Prostate gland (tissue), 2 donors: Measurements from ENCODE around the gene IFT74. TPM values are rescaled to one million over a fixed set of nuclear protein-coding genes. Genes with fewer than 3 reads are reported as not detected.

Source experiments
- DNase-seq: peaks from one replicate; pipeline ENCODE4 v3.0.0-alpha.2; 2019; ENCODE audit warnings: low spot score
- H3K27ac ChIP-seq, 2 donors: fragments of 200-600 bp; sonication (generic); 2 replicates each; pipeline ENCODE4 v1.5.1; 2017 to 2019
- H3K27me3 ChIP-seq: fragments of 200-600 bp; sonication (generic); replicated peaks from 2 replicates; pipeline ENCODE4 v1.5.1; 2019; ENCODE audit not compliant: insufficient read depth
- H3K36me3 ChIP-seq, 2 donors: fragments of 200-600 bp; sonication (generic); 1 replicate in 1 of 2; 2 replicates in 1 of 2; pipeline versions ENCODE4 v1.5.1 to v1.8.1; 2017 to 2019
- H3K4me1 ChIP-seq: fragments of 200-600 bp; sonication (generic); replicated peaks from 2 replicates; pipeline ENCODE4 v1.5.1; 2019
- H3K4me3 ChIP-seq, 2 donors: fragments of 200-600 bp; sonication (generic); 2 replicates each; pipeline ENCODE4 v1.5.1; 2017 to 2019
- H3K9me3 ChIP-seq: fragments of 200-600 bp; sonication (generic); 2 replicates; pipeline ENCODE4 v1.5.1; 2017
- POLR2A ChIP-seq: fragments of 450-650 bp; IDR thresholded peaks from one replicate; pipeline ENCODE4 v1.6.1; 2016; ENCODE audit warnings: antibody characterized with exemption, mild to moderate bottlenecking
- POLR2AphosphoS5 ChIP-seq: sonication (generic); formaldehyde crosslinking; IDR thresholded peaks from one replicate; pipeline ENCODE4 v1.6.1; 2017; ENCODE audit warnings: antibody characterized with exemption
- WGBS: methylation state at CpG from one replicate; pipeline ENCODE4 v1.1.5; 2018; 5-methylcytosine and 5-hydroxymethylcytosine counted together
- intact Hi-C: fragments of 100-400 bp; cut with DNase I; formaldehyde crosslinking; loops from one replicate; pipeline ENCODE4 v1.14.2; 2022
- total RNA-seq, 2 donors: library from RNA; depleted of rRNA; stranded (reverse); fragments of >200 nt; gene quantifications; one replicate each; pipeline ENCODE4 v1.1.0, GENCODE V29; 2016
- TF ChIP-seq, protein P1 (sequence below), 4 experiments: fragments of 200-600 bp in 2 of 4; fragments of 450-650 bp in 2 of 4; sonication (generic) in 2 of 4; IDR thresholded peaks; 1 replicate in 3 of 4; 2 replicates in 1 of 4; pipeline ENCODE4 v1.5.1; 2016 to 2019; ENCODE audit warnings: antibody characterized with exemption in 4 of 4, mild to moderate bottlenecking in 2 of 4, moderate library complexity in 2 of 4

The IFT74 gene
- total RNA-seq, 2 donors from 2014 or later: 15.1 to 16.5 TPM

DNA sequence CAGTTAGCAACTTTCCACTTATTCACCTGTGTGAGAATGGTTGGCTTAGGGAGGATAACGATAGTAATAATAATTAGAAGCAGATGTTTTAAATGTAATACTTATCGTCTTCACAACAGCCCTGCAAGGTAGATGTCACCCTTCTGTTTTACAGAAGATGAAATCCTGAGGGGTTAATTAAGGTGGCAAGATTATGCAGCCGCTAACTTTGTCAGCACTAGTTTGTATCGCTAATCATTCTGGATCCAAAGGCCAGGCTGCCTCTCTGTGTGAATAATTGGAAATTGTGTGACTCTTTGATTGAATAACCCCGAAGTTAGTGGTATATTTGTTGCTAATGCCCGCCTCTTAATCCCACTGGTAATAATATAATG, 635 bp downstream of the IFT74 start:
- WGBS: 17% methylated on average over 6 of the region's 6 CpGs
- H3K9me3 ChIP-seq: no peaks in the 10 kb centered on the region
- DNase-seq: no peak
- peak overlapping the region; percentile 81 to 87 for H3K27ac ChIP-seq
- H3K4me3 ChIP-seq: peak overlapping the region; percentile 46 to 54
- H3K36me3 ChIP-seq: no peaks in the 10 kb centered on the region
- intact Hi-C loops: loop anchor here (1.0 kb wide), 1 partner anchor 10 kb away; the partner anchor contains the start of gene PLAA
- H3K4me1 ChIP-seq: no peaks in the 10 kb centered on the region
- H3K27me3 ChIP-seq: no peaks in the 10 kb centered on the region
- TF ChIP-seq, protein P1, sequence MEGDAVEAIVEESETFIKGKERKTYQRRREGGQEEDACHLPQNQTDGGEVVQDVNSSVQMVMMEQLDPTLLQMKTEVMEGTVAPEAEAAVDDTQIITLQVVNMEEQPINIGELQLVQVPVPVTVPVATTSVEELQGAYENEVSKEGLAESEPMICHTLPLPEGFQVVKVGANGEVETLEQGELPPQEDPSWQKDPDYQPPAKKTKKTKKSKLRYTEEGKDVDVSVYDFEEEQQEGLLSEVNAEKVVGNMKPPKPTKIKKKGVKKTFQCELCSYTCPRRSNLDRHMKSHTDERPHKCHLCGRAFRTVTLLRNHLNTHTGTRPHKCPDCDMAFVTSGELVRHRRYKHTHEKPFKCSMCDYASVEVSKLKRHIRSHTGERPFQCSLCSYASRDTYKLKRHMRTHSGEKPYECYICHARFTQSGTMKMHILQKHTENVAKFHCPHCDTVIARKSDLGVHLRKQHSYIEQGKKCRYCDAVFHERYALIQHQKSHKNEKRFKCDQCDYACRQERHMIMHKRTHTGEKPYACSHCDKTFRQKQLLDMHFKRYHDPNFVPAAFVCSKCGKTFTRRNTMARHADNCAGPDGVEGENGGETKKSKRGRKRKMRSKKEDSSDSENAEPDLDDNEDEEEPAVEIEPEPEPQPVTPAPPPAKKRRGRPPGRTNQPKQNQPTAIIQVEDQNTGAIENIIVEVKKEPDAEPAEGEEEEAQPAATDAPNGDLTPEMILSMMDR (IDR thresholded peaks at IDR 0.05): no peak
- TF ChIP-seq POLR2AphosphoS5 (no peak), POLR2A (no peak)

DNA sequence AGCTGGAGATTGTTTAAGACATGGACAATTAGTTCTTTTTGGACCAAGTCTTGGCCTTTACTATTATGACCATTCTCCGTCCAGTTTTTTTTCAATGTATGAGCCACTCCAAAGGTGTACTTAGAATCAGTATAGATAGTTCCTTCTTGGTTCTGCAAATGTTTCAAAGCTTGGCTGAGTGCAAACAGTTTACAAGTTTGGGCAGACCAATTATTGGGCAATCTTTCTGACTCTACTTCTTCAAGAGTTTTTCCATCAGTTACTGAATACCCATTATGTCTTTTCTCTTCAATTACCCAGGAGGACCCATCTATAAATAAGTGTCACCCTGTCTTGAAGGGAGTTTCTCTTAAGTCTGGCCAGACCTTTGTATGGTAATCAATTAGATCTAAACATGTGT, 15.5 kb downstream of the IFT74 start:
- Histone ChIP-seq H3K36me3 (no peaks in the 10 kb centered on the region), H3K9me3 (no peaks in the 10 kb centered on the region), H3K27ac (no peak overlapping the region), H3K4me3 (no peak overlapping the region), H3K27me3 (no peaks in the 10 kb centered on the region), H3K4me1 (no peaks in the 10 kb centered on the region)
- TF ChIP-seq, protein P1 (IDR thresholded peaks at IDR 0.05): no peak
- TF ChIP-seq POLR2A: no peak
- no peak for TF ChIP-seq POLR2AphosphoS5
- intact Hi-C loops: no loop called here
- no peak for DNase-seq
- WGBS: 94% methylated on average over 1 of the region's 1 CpG

DNA sequence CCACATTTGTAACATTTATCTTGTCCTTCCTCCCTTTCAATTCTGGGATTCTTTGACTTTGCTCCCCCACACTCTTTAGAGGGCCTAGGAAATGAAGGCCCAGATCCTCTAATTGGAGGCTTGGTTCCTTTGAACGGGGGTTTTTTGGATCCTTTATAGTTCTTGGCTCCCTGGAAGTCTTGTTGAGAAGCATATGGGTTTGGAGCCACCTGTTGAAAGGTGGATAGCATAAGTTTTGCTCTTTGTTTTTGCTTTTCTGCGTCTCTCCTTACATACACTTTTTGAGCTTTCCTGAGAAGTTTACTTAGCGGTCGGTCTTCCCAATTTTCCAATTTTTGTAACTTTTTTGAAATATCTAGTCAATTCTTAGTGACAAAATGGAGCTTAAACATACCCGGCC, 17.8 kb downstream of the IFT74 start:
- Histone ChIP-seq H3K4me3 (no peak overlapping the region), H3K9me3 (no peaks in the 10 kb centered on the region), H3K27ac (no peak overlapping the region), H3K36me3 (no peaks in the 10 kb centered on the region), H3K4me1 (no peaks in the 10 kb centered on the region), H3K27me3 (no peaks in the 10 kb centered on the region)
- WGBS: 77% methylated on average over 5 of the region's 5 CpGs
- intact Hi-C loops: no loop called here
- TF ChIP-seq POLR2A: no peak
- TF ChIP-seq, protein P1 (IDR thresholded peaks at IDR 0.05): no peak
- no peak for TF ChIP-seq POLR2AphosphoS5
- DNase-seq: no peak

DNA sequence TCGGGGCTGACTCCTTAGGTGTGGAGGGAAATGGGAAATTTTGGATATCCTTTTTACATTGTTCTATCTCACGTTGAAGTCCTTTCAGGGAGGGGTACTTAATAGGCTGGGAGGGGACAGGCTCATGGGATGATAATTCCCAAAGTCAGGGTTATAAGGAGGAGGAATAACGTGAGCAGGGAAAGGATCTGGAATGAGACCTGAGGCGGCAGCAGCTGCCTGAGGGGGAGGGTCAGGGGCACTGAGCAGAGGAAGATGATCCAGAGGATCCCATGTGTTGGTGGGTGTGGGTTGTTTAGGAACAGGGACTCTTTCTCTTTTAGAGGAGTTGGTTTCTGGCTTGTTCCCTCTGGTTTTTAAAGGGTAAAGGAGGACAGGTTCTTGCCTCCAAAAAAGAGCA, 18.7 kb downstream of the IFT74 start:
- Histone ChIP-seq H3K9me3 (no peaks in the 10 kb centered on the region), H3K27ac (no peak overlapping the region), H3K4me1 (no peaks in the 10 kb centered on the region), H3K27me3 (no peaks in the 10 kb centered on the region), H3K4me3 (no peak overlapping the region), H3K36me3 (no peaks in the 10 kb centered on the region)
- intact Hi-C loops: loop anchor here (5.0 kb wide), 1 partner anchor 233 kb away; no protein-coding TSS in a partner anchor
- TF ChIP-seq, protein P1 (IDR thresholded peaks at IDR 0.05): no peak
- TF ChIP-seq POLR2A (no peak), POLR2AphosphoS5 (no peak)
- no peak for DNase-seq
- WGBS: 82% methylated on average over 4 of the region's 4 CpGs
